Gastrocnemius medialis (tissue), 4 donors: ENCODE data around the gene CCNL1. TPM values are rescaled to one million over a fixed set of nuclear protein-coding genes. Genes with fewer than 3 reads are reported as not detected.

ENCODE experiments used
- ATAC-seq, 2 donors: fragments of 150-250 bp; one replicate each; pipeline ENCODE4 v1.9.1; 2016
- DNase-seq, 2 donors: peaks; one replicate each; pipeline ENCODE4 v3.0.0-alpha.2; 2019
- H3K27ac ChIP-seq, 4 donors: fragments of 200-600 bp; sonication (generic); 1 replicate in 1 of 4; 2 replicates in 3 of 4; pipeline ENCODE4 v1.5.1; 2016 to 2018; ENCODE audit warnings: mild to moderate bottlenecking in 2 of 4, moderate library complexity in 1 of 4
- H3K27me3 ChIP-seq, 3 donors: fragments of 200-600 bp; sonication (generic) in 2 of 3; 1 replicate in 1 of 3; 2 replicates in 2 of 3; pipeline versions ENCODE4 v1.5.1 to v1.6.0; 2016 to 2019; ENCODE audit warnings: mild to moderate bottlenecking in 1 of 3, moderate library complexity in 1 of 3
- H3K36me3 ChIP-seq, 2 donors: fragments of 200-600 bp; sonication (generic) in 1 of 2; one replicate each; pipeline ENCODE4 v1.5.1; 2017 to 2018
- H3K4me1 ChIP-seq, 2 donors: fragments of 200-600 bp; sonication (generic) in 1 of 2; one replicate each; pipeline ENCODE4 v1.5.1; 2016 to 2017; ENCODE audit warnings: mild to moderate bottlenecking in 2 of 2
- H3K4me3 ChIP-seq, 4 donors: fragments of 200-600 bp; sonication (generic) in 3 of 4; 1 replicate in 1 of 4; 2 replicates in 3 of 4; pipeline ENCODE4 v1.5.1; 2016 to 2019; ENCODE audit warnings: mild to moderate bottlenecking in 2 of 4
- H3K9me3 ChIP-seq, 3 donors: fragments of 200-600 bp; sonication (generic) in 2 of 3; 1 replicate in 1 of 3; 2 replicates in 2 of 3; pipeline ENCODE4 v1.5.1; 2016 to 2019
- POLR2A ChIP-seq, 2 donors: fragments of 450-650 bp; IDR thresholded peaks; one replicate each; pipeline ENCODE4 v1.6.1; 2017; ENCODE audit warnings: antibody characterized with exemption in 2 of 2, mild to moderate bottlenecking in 2 of 2, moderate library complexity in 2 of 2
- in situ Hi-C, 4 donors: fragments of 200-750 bp; cut with MboI; loops; one replicate each; pipeline versions ENCODE4 v1.15.0 to v1.8.0; 2017; ENCODE audit warnings: low sequenced_read_pairs in 4 of 4
- intact Hi-C: fragments of 100-400 bp; cut with DNase I; formaldehyde crosslinking; loops from one replicate; pipeline ENCODE4 v1.15.1; 2023; ENCODE audit warnings: low total_unique reads
- total RNA-seq, 4 donors: library from RNA; depleted of rRNA; stranded (reverse); fragments of >200 nt; gene quantifications; one replicate each; pipeline versions ENCODE4 v1.1.0 to v1.2.3, GENCODE V29; 2016
- TF ChIP-seq, protein P1 (sequence below), 5 experiments: fragments of 450-650 bp in 3 of 5; fragments of 200-600 bp in 2 of 5; sonication (generic) in 2 of 5; IDR thresholded peaks in 4 of 5; conservative IDR thresholded peaks in 1 of 5; 1 replicate in 4 of 5; 2 replicates in 1 of 5; pipeline ENCODE4 v1.5.1; 2016 to 2019; ENCODE audit warnings: antibody characterized with exemption in 5 of 5, mild to moderate bottlenecking in 3 of 5, moderate library complexity in 3 of 5

CCNL1 gene
- total RNA-seq, 4 donors from 2014 or later, result 34.3 to 110 (median 41.3) TPM

- in situ Hi-C loops (no loop called here), intact Hi-C loops (no loop called here)
- Histone ChIP-seq H3K27me3 (no peaks in the 10 kb centered on the region), H3K9me3 (no peaks in the 10 kb centered on the region), H3K4me1 (peaks cover 37 to 63% of the 10 kb centered on the region in 2 donors), H3K27ac (peak overlapping the region; percentile 70 to 86 (median 72)), H3K36me3 (no peaks in the 10 kb centered on the region), H3K4me3 (no peak overlapping the region)
- ATAC-seq, result no peak
- no peak for DNase-seq
- TF ChIP-seq, protein P1, sequence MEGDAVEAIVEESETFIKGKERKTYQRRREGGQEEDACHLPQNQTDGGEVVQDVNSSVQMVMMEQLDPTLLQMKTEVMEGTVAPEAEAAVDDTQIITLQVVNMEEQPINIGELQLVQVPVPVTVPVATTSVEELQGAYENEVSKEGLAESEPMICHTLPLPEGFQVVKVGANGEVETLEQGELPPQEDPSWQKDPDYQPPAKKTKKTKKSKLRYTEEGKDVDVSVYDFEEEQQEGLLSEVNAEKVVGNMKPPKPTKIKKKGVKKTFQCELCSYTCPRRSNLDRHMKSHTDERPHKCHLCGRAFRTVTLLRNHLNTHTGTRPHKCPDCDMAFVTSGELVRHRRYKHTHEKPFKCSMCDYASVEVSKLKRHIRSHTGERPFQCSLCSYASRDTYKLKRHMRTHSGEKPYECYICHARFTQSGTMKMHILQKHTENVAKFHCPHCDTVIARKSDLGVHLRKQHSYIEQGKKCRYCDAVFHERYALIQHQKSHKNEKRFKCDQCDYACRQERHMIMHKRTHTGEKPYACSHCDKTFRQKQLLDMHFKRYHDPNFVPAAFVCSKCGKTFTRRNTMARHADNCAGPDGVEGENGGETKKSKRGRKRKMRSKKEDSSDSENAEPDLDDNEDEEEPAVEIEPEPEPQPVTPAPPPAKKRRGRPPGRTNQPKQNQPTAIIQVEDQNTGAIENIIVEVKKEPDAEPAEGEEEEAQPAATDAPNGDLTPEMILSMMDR (IDR thresholded peaks at IDR 0.05 in 4 of 5, conservative IDR thresholded peaks at IDR 0.05 in 1 of 5), result no peak
- TF ChIP-seq POLR2A (IDR thresholded peaks at IDR 0.05), result no peak
These were observed 30.9 kb downstream of the CCNL1 start for GRCh38 chr3:157128771-157129681.

DNA sequence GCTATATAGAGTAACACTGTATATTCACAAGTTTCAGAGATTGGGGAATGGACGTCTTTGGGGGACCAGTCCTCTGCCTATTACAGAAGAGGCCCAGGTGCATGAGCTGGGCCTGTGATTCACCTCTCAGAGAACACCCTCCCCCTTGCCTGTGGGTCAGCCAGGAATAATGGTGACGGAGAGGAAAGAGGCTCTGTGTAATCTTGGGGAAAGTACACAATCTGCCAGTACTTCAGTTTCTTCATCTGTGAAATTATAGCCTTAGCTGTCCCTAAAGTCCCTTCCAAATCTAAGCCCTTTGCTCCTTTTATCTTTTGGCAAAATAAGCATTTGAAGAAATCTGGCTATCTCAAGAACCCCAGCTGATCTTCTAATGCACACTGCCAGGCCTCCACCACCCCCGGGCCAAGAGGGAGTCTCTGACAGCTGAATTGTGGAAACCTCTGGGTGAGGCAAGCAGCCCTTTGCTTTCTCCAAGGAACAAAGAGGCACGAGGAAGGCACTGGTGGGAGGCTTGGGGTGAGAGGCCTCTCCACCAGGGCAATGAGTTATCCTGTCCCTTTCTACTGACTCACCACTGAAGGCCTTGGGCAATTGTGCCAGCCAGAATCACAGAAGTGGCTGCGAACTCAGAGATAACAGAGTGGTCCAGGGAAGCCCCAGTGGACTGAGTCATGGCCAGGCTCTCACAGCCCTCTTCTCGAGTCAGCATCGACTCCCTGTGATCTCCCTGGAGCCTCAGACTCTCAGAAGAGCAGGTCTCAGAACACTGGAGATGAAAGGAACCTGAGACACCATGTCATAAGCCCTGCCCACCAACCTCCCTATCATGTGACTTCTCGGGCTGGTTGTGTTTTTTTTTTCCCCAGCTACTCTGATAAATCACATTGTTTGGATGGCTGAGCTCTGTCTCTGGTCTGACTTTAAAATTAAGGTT, 31.8 kb downstream of the CCNL1 start:
- TF ChIP-seq POLR2A (IDR thresholded peaks at IDR 0.05), result no peak
- TF ChIP-seq, protein P1 (IDR thresholded peaks at IDR 0.05 in 4 of 5, conservative IDR thresholded peaks at IDR 0.05 in 1 of 5), result no peak
- H3K27ac ChIP-seq, result peak overlapping the region; percentile 70 to 86 (median 72)
- intact Hi-C loops, result no loop called here

GRCh38 chr3:157127268-157127667, 32.7 kb downstream of the CCNL1 start:
- Histone ChIP-seq H3K4me1 (peaks cover 22 to 46% of the 10 kb centered on the region in 2 donors), H3K4me3 (no peak overlapping the region), H3K27me3 (no peaks in the 10 kb centered on the region), H3K9me3 (no peaks in the 10 kb centered on the region), H3K27ac (peak overlapping the region in 1 of 4 donors; percentile 86), H3K36me3 (no peaks in the 10 kb centered on the region)
- TF ChIP-seq POLR2A (IDR thresholded peaks at IDR 0.05), result no peak
- TF ChIP-seq, protein P1 (IDR thresholded peaks at IDR 0.05 in 4 of 5, conservative IDR thresholded peaks at IDR 0.05 in 1 of 5), result no peak
- intact Hi-C loops, result no loop called here
- no peak for DNase-seq
- in situ Hi-C loops, result no loop called here
- no peak for ATAC-seq

More for the DNA sequence above, 31.8 kb downstream of the CCNL1 start:
- DNase-seq (no peak), ATAC-seq (peak in 1 of 2 donors; percentile 40)
- in situ Hi-C loops, result no loop called here
- Histone ChIP-seq H3K9me3 (no peaks in the 10 kb centered on the region), H3K4me1 (peaks cover 29 to 54% of the 10 kb centered on the region in 2 donors), H3K27me3 (no peaks in the 10 kb centered on the region), H3K36me3 (no peaks in the 10 kb centered on the region), H3K4me3 (no peak overlapping the region)

- intact Hi-C loops, result no loop called here
- Histone ChIP-seq H3K9me3 (no peaks in the 10 kb centered on the region), H3K4me3 (no peak overlapping the region)
These were observed 33.6 kb downstream of the CCNL1 start for GRCh38 chr3:157126365-157126764.

More at GRCh38 chr3:157126365-157126764, 33.6 kb downstream of the CCNL1 start:
- H3K4me1 ChIP-seq, result peaks cover 14 to 37% of the 10 kb centered on the region in 2 donors
- TF ChIP-seq, protein P1 (IDR thresholded peaks at IDR 0.05 in 4 of 5, conservative IDR thresholded peaks at IDR 0.05 in 1 of 5), result no peak
- TF ChIP-seq POLR2A (IDR thresholded peaks at IDR 0.05), result no peak
- ATAC-seq, result no peak
- H3K27me3 ChIP-seq, result no peaks in the 10 kb centered on the region
- in situ Hi-C loops, result no loop called here
- H3K27ac ChIP-seq, result no peak overlapping the region
- H3K36me3 ChIP-seq, result no peaks in the 10 kb centered on the region
- no peak for DNase-seq
